Mesenchymal stem cell (in vitro differentiated cells and primary cell): ENCODE data around the gene CHRND.

Experiments
- DNase-seq: peaks from one replicate; pipeline ENCODE4 v3.0.0-alpha.2; 2013
- H2AFZ ChIP-seq: one replicate; pipeline ENCODE4 v1.6.1; 2013; ENCODE audit warnings: low read depth, mild to moderate bottlenecking, control low read depth, inconsistent platforms, low read length, moderate library complexity
- H2AK5ac ChIP-seq: 2 replicates; pipeline ENCODE4 v1.6.1; 2013; ENCODE audit warnings: low read length, moderate library complexity, mild to moderate bottlenecking, inconsistent platforms; ENCODE audit not compliant: severe bottlenecking
- H2BK120ac ChIP-seq: one replicate; pipeline ENCODE4 v1.6.1; 2013; ENCODE audit warnings: low read depth, mild to moderate bottlenecking, inconsistent platforms, low read length, moderate library complexity
- H2BK12ac ChIP-seq, 2 experiments: one replicate each; pipeline ENCODE4 v1.6.1; 2013; ENCODE audit warnings: inconsistent platforms in 2 of 2, low read length in 2 of 2, mild to moderate bottlenecking in 2 of 2, moderate library complexity in 2 of 2, control low read depth in 1 of 2
- H2BK15ac ChIP-seq: one replicate; pipeline ENCODE4 v1.6.1; 2013; ENCODE audit warnings: mild to moderate bottlenecking, low read depth, inconsistent platforms; ENCODE audit not compliant: poor library complexity, severe bottlenecking
- H2BK5ac ChIP-seq: 2 replicates; pipeline ENCODE4 v1.6.1; 2013; ENCODE audit warnings: low read depth, mild to moderate bottlenecking, low read length, control low read depth, inconsistent platforms; ENCODE audit not compliant: poor library complexity, severe bottlenecking
- H3K14ac ChIP-seq, 2 experiments: one replicate each; pipeline ENCODE4 v1.6.1; 2013; ENCODE audit warnings: inconsistent platforms in 2 of 2, low read length in 2 of 2, control low read depth in 1 of 2, mild to moderate bottlenecking in 1 of 2, moderate library complexity in 1 of 2
- H3K18ac ChIP-seq, 2 experiments: one replicate each; pipeline ENCODE4 v1.6.1; 2013; ENCODE audit warnings: inconsistent platforms in 2 of 2, low read length in 2 of 2, control low read depth in 1 of 2, low read depth in 1 of 2, mild to moderate bottlenecking in 1 of 2
- H3K23ac ChIP-seq, 2 experiments: one replicate each; pipeline ENCODE4 v1.6.1; 2013; ENCODE audit warnings: inconsistent platforms in 2 of 2, low read length in 2 of 2, mild to moderate bottlenecking in 2 of 2, moderate library complexity in 2 of 2, control low read depth in 1 of 2
- H3K27ac ChIP-seq: 2 replicates; pipeline ENCODE4 v1.5.1; 2013; ENCODE audit warnings: mild to moderate bottlenecking, moderate library complexity, low read length, control low read depth, inconsistent platforms; ENCODE audit not compliant: poor library complexity, severe bottlenecking
- H3K27me3 ChIP-seq, 2 experiments: 2 replicates each; pipeline versions ENCODE4 v1.6.1 to v1.7.0; 2013; ENCODE audit warnings: low read length in 2 of 2, mild to moderate bottlenecking in 2 of 2, moderate library complexity in 2 of 2, control low read depth in 1 of 2, inconsistent platforms in 1 of 2; ENCODE audit not compliant: control insufficient read depth in 1 of 2, insufficient read depth in 1 of 2
- H3K36me3 ChIP-seq, 2 experiments: 2 replicates each; pipeline versions ENCODE4 v1.6.1 to v1.7.0; 2013; ENCODE audit warnings: low read length in 2 of 2, control low read depth in 1 of 2, inconsistent platforms in 1 of 2, low read depth in 1 of 2, mild to moderate bottlenecking in 1 of 2; ENCODE audit not compliant: insufficient read depth in 2 of 2, control insufficient read depth in 1 of 2
- H3K4ac ChIP-seq, 2 experiments: one replicate each; pipeline ENCODE4 v1.6.1; 2013; ENCODE audit warnings: inconsistent platforms in 2 of 2, low read length in 2 of 2, mild to moderate bottlenecking in 2 of 2, moderate library complexity in 2 of 2, control low read depth in 1 of 2, low read depth in 1 of 2
- H3K4me1 ChIP-seq: 2 replicates; pipeline ENCODE4 v1.6.1; 2013; ENCODE audit warnings: low read depth, low read length, control low read depth; ENCODE audit not compliant: control insufficient read depth, insufficient read depth
- H3K4me2 ChIP-seq: 2 replicates; pipeline ENCODE4 v1.6.1; 2013; ENCODE audit warnings: low read length, mild to moderate bottlenecking, inconsistent platforms; ENCODE audit not compliant: poor library complexity, severe bottlenecking
- H3K4me3 ChIP-seq, 2 experiments: 2 replicates each; pipeline versions ENCODE4 v1.5.1 to v1.7.0; 2013; ENCODE audit warnings: low read length in 2 of 2, mild to moderate bottlenecking in 2 of 2, control low read depth in 1 of 2, low read depth in 1 of 2; ENCODE audit not compliant: insufficient read depth in 1 of 2
- H3K79me1 ChIP-seq: replicated peaks from 2 replicates; pipeline ENCODE4 v1.6.1; 2013; ENCODE audit warnings: mild to moderate bottlenecking, control low read depth, low read length, inconsistent platforms; ENCODE audit not compliant: poor library complexity, severe bottlenecking
- H3K9ac ChIP-seq: 2 replicates; pipeline ENCODE4 v1.7.0; 2013; ENCODE audit warnings: mild to moderate bottlenecking, low read length, moderate library complexity
- H3K9me3 ChIP-seq: 2 replicates; pipeline ENCODE4 v1.7.0; 2013; ENCODE audit warnings: mild to moderate bottlenecking, low read length; ENCODE audit not compliant: control insufficient read depth
- H4K8ac ChIP-seq: one replicate; pipeline ENCODE4 v1.6.1; 2013; ENCODE audit warnings: inconsistent platforms, mild to moderate bottlenecking, low read length, moderate library complexity
- H4K91ac ChIP-seq: one replicate; pipeline ENCODE4 v1.6.1; 2013; ENCODE audit warnings: mild to moderate bottlenecking, low read length, inconsistent platforms
- WGBS: methylation state at CpG from one replicate; pipeline ENCODE4 v1.1.7; 2013; ENCODE audit warnings: mixed read lengths; 5-methylcytosine and 5-hydroxymethylcytosine counted together

The CHRND gene

DNA sequence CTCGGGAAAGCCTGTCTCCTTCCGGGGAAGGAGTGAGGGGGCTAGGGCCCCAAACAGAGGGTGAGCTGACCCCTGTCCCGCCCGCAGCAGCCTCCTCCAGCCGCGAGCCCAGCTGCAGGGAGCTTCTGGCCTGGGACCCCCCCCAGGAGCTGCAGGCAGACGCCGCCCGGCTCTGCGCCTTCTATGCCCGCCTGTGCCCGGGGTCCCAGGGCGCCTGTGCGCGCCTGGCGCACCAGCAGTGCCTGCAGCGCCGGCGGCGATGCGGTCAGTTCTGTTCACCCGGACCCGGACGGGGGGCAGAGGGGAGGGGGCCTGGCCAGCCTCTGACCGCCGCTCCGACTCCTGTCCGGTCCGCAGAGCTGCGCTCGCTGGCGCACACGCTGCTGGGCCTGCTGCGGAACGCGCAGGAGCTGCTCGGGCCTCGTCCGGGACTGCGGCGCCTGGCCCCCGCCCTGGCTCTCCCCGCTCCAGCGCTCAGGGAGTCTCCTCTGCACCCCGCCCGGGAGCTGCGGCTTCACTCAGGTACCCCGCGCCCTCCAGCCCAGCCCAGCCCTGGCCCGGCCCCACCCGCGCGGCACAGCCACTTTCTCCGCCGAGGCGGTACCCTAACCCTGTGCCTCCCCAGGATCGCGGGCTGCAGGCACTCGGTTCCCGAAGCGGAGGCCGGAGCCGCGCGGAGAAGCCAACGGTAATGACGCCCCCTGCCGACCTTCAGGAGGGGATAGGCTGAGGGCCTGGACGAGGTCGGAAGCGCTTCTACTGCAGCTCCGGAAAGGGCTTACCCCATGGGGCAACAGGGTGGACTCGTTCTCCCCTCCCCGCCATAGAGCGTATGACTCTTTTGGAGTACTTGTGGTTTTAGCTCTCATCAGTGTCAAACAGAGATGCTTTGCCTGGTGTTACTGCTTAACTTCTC, 2.0 kb upstream of the CHRND start:
- Histone ChIP-seq H3K18ac (no peak overlapping the region), H2BK5ac (no peak overlapping the region), H4K8ac (no peak overlapping the region), H4K91ac (no peak overlapping the region), H3K4me2 (peak overlapping the region; percentile 74), H3K4me3 (no peak overlapping the region), H2BK15ac (no peak overlapping the region), H3K23ac (no peak overlapping the region), H3K79me1 (no peaks in the 10 kb centered on the region), H2BK120ac (no peak overlapping the region), H3K4me1 (peaks cover 20% of the 10 kb centered on the region), H2BK12ac (no peak overlapping the region), H3K9ac (no peak overlapping the region), H3K9me3 (no peaks in the 10 kb centered on the region), H3K4ac (no peak overlapping the region), H2AFZ (peak overlapping the region; percentile 57), H2AK5ac (no peak overlapping the region), H3K27me3 (peaks cover 71 to 86% of the 10 kb centered on the region in 2 experiments), H3K14ac (no peak overlapping the region), H3K27ac (no peak overlapping the region), H3K36me3 (no peaks in the 10 kb centered on the region)
- peak; percentile 35 for DNase-seq
- 2% methylated on average over 69 of the region's 75 CpGs for WGBS

DNA sequence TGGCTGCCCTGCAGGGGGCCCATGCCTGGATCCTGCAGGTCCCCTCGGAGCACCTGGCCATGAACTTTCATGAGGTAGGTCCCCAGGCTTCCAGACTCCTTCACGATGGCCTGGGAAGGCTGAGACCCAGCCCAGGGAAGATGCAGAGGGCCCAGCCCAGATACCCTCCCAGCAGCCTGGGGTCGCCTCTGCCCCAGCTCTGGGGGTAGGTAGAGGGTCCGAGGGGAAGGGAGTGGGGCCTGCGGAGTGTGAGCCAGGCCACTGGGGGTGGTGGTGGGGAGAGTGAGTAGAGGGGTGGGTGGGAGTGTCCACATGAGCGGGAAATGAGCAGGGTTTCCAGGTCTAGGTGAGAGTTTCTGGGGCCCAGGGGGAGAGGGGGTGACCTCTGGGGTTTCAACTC, 1.2 kb upstream of the CHRND start:
- no peak overlapping the region for H3K9ac ChIP-seq

DNA sequence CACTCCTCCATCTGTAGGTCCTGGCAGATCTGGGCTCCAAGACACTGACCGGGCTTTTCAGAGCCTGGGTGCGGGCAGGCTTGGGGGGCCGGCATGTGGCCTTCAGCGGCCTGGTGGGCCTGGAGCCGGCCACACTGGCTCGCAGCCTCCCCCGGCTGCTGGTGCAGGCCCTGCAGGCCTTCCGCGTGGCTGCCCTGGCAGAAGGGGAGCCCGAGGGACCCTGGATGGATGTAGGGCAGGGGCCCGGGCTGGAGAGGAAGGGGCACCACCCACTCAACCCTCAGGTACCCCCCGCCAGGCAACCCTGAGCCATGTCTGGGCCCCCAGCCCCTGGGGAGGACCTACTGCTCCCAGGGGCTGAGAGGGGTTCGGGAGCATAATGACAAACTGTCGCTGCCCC, 761 bp upstream of the CHRND start:
- no peak overlapping the region for H2AFZ ChIP-seq
- no peak for DNase-seq
- no peaks in the 10 kb centered on the region for H3K9me3 ChIP-seq
- WGBS: 83% methylated on average over 12 of the region's 14 CpGs
- no peaks in the 10 kb centered on the region for H3K79me1 ChIP-seq
- H3K27me3 ChIP-seq: peaks cover 59 to 87% of the 10 kb centered on the region in 2 experiments
- H3K4me2 ChIP-seq: no peak overlapping the region
- no peak overlapping the region for H3K9ac ChIP-seq
- no peak overlapping the region for H3K27ac ChIP-seq
- H3K4me1 ChIP-seq: peaks cover 20% of the 10 kb centered on the region
- H3K18ac ChIP-seq: no peak overlapping the region
- H2AK5ac ChIP-seq: no peak overlapping the region
- no peak overlapping the region for H3K4me3 ChIP-seq
- H3K14ac ChIP-seq: no peak overlapping the region
- no peak overlapping the region for H2BK5ac ChIP-seq
- H4K91ac ChIP-seq: no peak overlapping the region
- H3K4ac ChIP-seq: no peak overlapping the region
- H4K8ac ChIP-seq: no peak overlapping the region
- no peak overlapping the region for H2BK12ac ChIP-seq
- H2BK120ac ChIP-seq: no peak overlapping the region
- no peaks in the 10 kb centered on the region for H3K36me3 ChIP-seq
- no peak overlapping the region for H3K23ac ChIP-seq
- no peak overlapping the region for H2BK15ac ChIP-seq

More for the DNA sequence above, 1.2 kb upstream of the CHRND start:
- Histone ChIP-seq H3K18ac (no peak overlapping the region), H2BK12ac (no peak overlapping the region), H2BK5ac (no peak overlapping the region), H4K8ac (no peak overlapping the region), H3K27me3 (peaks cover 63 to 86% of the 10 kb centered on the region in 2 experiments), H3K36me3 (no peaks in the 10 kb centered on the region), H3K4me3 (no peak overlapping the region), H2BK120ac (no peak overlapping the region), H3K9me3 (no peaks in the 10 kb centered on the region), H2BK15ac (no peak overlapping the region), H3K4me2 (no peak overlapping the region), H3K14ac (no peak overlapping the region), H4K91ac (no peak overlapping the region), H3K4me1 (peaks cover 20% of the 10 kb centered on the region), H3K27ac (no peak overlapping the region), H3K79me1 (no peaks in the 10 kb centered on the region), H3K23ac (no peak overlapping the region), H3K4ac (no peak overlapping the region), H2AK5ac (no peak overlapping the region), H2AFZ (no peak overlapping the region)
- 83% methylated on average over 5 of the region's 6 CpGs for WGBS
- no peak for DNase-seq

DNA sequence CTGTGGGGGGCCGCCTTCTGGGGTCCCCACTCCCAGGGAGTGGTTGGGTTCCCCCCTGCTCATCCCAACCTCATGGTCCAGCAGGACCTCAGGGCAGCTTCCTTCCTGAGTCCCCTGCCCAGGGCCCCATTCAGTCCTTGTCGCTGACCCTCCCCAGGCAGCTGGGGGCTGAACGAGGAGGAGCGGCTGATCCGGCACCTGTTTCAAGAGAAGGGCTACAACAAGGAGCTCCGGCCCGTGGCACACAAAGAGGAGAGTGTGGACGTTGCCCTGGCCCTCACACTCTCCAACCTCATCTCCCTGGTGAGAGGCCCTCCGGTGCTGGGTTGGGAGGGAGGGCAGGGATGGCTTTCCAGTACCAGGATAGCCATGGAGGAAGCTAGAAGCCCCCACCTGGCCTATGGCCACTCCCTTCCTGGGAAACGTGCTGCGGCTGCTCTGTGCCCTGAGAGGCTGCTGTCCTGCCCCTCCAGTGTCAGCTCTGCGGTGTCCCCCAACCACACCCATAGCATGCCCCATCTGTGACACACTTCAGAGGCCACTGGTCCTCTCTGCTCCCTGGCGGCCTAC, 497 bp downstream of the CHRND start:
- 82% methylated on average over 11 of the region's 13 CpGs for WGBS
- Histone ChIP-seq H3K23ac (no peak overlapping the region), H2AK5ac (no peak overlapping the region), H3K27me3 (peaks cover 51 to 87% of the 10 kb centered on the region in 2 experiments), H3K4me2 (no peak overlapping the region), H2BK120ac (no peak overlapping the region), H3K79me1 (no peaks in the 10 kb centered on the region), H3K4ac (no peak overlapping the region), H2BK5ac (no peak overlapping the region), H3K18ac (no peak overlapping the region), H4K91ac (no peak overlapping the region), H3K4me3 (no peak overlapping the region), H3K9me3 (no peaks in the 10 kb centered on the region), H2BK12ac (no peak overlapping the region), H3K36me3 (no peaks in the 10 kb centered on the region), H4K8ac (no peak overlapping the region), H3K14ac (no peak overlapping the region), H3K4me1 (peaks cover 20% of the 10 kb centered on the region), H2BK15ac (no peak overlapping the region), H3K27ac (no peak overlapping the region), H2AFZ (no peak overlapping the region), H3K9ac (no peak overlapping the region)
- DNase-seq: no peak
